NOMO-1 (cell line): Measurements from ENCODE around the gene RIPPLY2.
"Not testable (repeated sequence)": the region's sequence is repeated elsewhere in the genome, so short reads cannot be mapped to it uniquely, and the experiment has no call there.

ENCODE experiments used
- DNase-seq, 2 experiments: peaks; one replicate each; lab custom pipeline; 2025; ENCODE audit not compliant: unreplicated experiment in 2 of 2; lab: John Stamatoyannopoulos, UW

RIPPLY2 gene

GRCh38 chr6:83893024-83893423, 39.9 kb downstream of the RIPPLY2 start:
- no peak for DNase-seq

DNA sequence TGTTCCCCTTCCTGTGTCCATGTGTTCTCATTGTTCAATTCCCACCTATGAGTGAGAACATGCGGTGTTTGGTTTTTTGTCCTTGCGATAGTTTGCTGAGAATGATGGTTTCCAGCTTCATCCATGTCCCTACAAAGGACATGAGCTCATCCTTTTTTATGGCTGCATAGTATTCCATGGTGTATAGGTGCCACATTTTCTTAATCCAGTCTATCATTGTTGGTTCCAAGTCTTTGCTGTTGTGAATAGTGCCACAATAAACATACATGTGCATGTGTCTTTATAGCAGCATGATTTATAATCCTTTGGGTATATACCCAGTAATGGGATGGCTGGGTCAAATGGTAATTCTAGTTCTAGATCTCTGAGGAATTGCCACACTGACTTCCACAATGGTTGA, 43.9 kb downstream of the RIPPLY2 start:
- not testable (repeated sequence) for DNase-seq

DNA sequence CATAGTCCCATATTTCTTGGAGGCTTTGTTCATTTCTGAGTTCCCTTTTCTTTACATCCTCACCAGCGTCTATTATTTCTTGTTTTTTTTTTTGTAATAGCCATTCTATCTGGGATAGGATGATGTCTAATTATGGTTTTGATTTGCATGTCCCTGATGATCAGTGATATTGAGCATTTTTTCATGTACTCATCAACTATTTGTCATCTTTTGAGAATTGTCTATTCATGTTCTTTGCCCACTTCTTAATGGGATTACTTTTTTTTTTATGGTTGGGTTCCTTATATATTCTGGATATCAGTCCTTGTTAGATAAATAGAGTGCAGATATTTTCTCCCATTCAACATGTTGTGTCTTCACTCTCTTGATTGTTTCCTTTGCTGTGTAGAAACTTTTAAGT, 48.5 kb downstream of the RIPPLY2 start:
- DNase-seq: no peak

- no peak for DNase-seq
Observed at GRCh38 chr6:83904395-83904794, 51.2 kb downstream of the RIPPLY2 start.

DNA sequence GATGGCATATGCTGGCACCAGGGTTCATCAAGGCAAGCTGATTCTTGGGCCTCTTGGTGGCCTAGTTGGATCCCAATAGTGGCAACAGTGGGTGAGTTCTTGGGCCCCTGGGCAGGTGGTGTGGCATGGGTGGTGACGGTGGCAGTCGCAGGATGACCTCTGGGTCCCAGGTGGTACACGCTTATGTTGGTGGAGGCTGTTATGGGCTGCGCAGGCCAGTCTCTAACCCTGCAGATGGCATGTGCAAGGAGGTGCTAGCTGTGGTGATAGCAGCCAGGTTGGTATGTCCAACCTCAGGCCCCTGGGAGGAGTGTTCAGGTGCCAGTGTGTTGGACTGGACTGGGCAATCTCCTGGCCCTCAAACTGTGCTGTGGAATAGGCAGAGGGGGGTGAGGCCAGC, 52.5 kb downstream of the RIPPLY2 start:
- DNase-seq: no peak
